HepG2 (cell line): ENCODE results near the gene EXOC3L4. TPM values are rescaled to one million over a fixed set of nuclear protein-coding genes. Genes with fewer than 3 reads are reported as not detected.
A peak's percentile ranks its signal among the peaks of the same experiment; 100 is the strongest.

Source experiments
- FOXM1 ChIP-seq: sonication (generic); formaldehyde crosslinking; IDR thresholded peaks from 2 replicates; pipeline ENCODE4 v1.5.0; 2020; ENCODE audit warnings: missing genetic modification reagents
- HMGXB3 ChIP-seq: sonication (generic); formaldehyde crosslinking; IDR thresholded peaks from 2 replicates; pipeline ENCODE4 v1.4.0; 2020; ENCODE audit warnings: missing genetic modification reagents, borderline replicate concordance
- HOXD1 ChIP-seq: sonication (generic); formaldehyde crosslinking; IDR thresholded peaks from 2 replicates; pipeline ENCODE4 v1.5.0; 2020; ENCODE audit warnings: missing genetic modification reagents
- PCBP1 ChIP-seq: fragments of 200-400 bp; formaldehyde crosslinking; IDR thresholded peaks from 2 replicates; pipeline ENCODE4 v1.6.1; 2017; ENCODE audit warnings: mild to moderate bottlenecking, low read depth, low read length, borderline replicate concordance
- PLRG1 ChIP-seq: fragments of 450-650 bp; conservative IDR thresholded peaks from 2 replicates; pipeline ENCODE4 v1.6.1; 2016
- ZNF121 ChIP-seq: sonication (generic); formaldehyde crosslinking; IDR thresholded peaks from 2 replicates; pipeline ENCODE4 v1.5.0; 2020; ENCODE audit warnings: mild to moderate bottlenecking, missing genetic modification reagents
- ZNF142 ChIP-seq: sonication (generic); formaldehyde crosslinking; IDR thresholded peaks from 2 replicates; pipeline ENCODE4 v1.4.0; 2020; ENCODE audit warnings: missing genetic modification reagents
- ZNF274 ChIP-seq: sonication (generic); formaldehyde crosslinking; IDR thresholded peaks from 2 replicates; pipeline ENCODE4 v1.5.1; 2020; ENCODE audit warnings: mild to moderate bottlenecking, missing genetic modification reagents
- ZNF414 ChIP-seq: sonication (generic); formaldehyde crosslinking; IDR thresholded peaks from 2 replicates; pipeline ENCODE4 v1.5.0; 2020; ENCODE audit warnings: missing genetic modification reagents
- ZNF768 ChIP-seq: sonication (generic); formaldehyde crosslinking; IDR thresholded peaks from 2 replicates; pipeline ENCODE4 v1.4.0; 2020; ENCODE audit warnings: missing genetic modification reagents
- ZNF850 ChIP-seq: sonication (generic); formaldehyde crosslinking; conservative IDR thresholded peaks from 2 replicates; pipeline ENCODE4 v1.9.0; 2021; ENCODE audit warnings: mild to moderate bottlenecking, missing genetic modification reagents
- polyA plus RNA-seq, 8 experiments: library from polyadenylated mRNA; depleted of rRNA in 3 of 8; stranded (reverse) in 7 of 8; unstranded in 1 of 8; fragments of >200 nt; fragmentation: Illumina TruSeq in 4 of 8; extraction: Trizol in 4 of 8; gene quantifications; 2 replicates each; pipeline versions ENCODE4 v1.2.1 to v1.2.3, GENCODE V29; 2011 to 2016; ENCODE audit warnings: low read depth in 4 of 8, missing spikeins in 1 of 8, mixed read lengths in 1 of 8; ENCODE audit not compliant: insufficient read depth in 1 of 8
- total RNA-seq, 5 experiments: library from RNA; depleted of rRNA; stranded (reverse); fragments of >200 nt; fragmentation: Illumina TruSeq; extraction: Trizol; gene quantifications; 2 replicates each; pipeline ENCODE4 v1.2.3, GENCODE V29; 2016; ENCODE audit warnings: low read depth in 1 of 5
- TF ChIP-seq, protein P1 (sequence below): sonication (generic); formaldehyde crosslinking; conservative IDR thresholded peaks from 2 replicates; pipeline ENCODE4 v1.8.1; 2023; ENCODE audit warnings: missing genetic modification reagents
- TF ChIP-seq, protein P2 (sequence below): IDR thresholded peaks from 2 replicates; pipeline ENCODE4 v1.6.1; 2016; ENCODE audit warnings: missing genetic modification reagents, missing compliant biosample characterization

EXOC3L4 gene
- total and polyA plus RNA-seq, 2 of the 13 experiments (the other 11 are each of a cell fraction or from before 2014, with no cell fraction given), result 11.8 to 27.0 TPM

- no peak; the same call in 1 of the 2 replicates for TF ChIP-seq HMGXB3
- peak; percentile 89; the same call in 1 of the 2 replicates for TF ChIP-seq ZNF414 (CRISPR knock-in tag)
- peak; percentile 90 for TF ChIP-seq ZNF121 (CRISPR knock-in tag)
- no peak for TF ChIP-seq FOXM1
- TF ChIP-seq, protein P1, sequence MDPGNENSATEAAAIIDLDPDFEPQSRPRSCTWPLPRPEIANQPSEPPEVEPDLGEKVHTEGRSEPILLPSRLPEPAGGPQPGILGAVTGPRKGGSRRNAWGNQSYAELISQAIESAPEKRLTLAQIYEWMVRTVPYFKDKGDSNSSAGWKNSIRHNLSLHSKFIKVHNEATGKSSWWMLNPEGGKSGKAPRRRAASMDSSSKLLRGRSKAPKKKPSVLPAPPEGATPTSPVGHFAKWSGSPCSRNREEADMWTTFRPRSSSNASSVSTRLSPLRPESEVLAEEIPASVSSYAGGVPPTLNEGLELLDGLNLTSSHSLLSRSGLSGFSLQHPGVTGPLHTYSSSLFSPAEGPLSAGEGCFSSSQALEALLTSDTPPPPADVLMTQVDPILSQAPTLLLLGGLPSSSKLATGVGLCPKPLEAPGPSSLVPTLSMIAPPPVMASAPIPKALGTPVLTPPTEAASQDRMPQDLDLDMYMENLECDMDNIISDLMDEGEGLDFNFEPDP (CRISPR knock-in tag), result no peak
- TF ChIP-seq PCBP1, result 0 out of 2 replicates have a peak, but pooled peaks have one; percentile 41
- peak; percentile 26; the same call in 1 of the 2 replicates for TF ChIP-seq HOXD1
- TF ChIP-seq ZNF768 (CRISPR knock-in tag), result no peak; the same call in 1 of the 2 replicates
- TF ChIP-seq ZNF850, result no peak
- peak; percentile 20; the same call in 1 of the 2 replicates for TF ChIP-seq ZNF274 (CRISPR knock-in tag)
- TF ChIP-seq, protein P2, sequence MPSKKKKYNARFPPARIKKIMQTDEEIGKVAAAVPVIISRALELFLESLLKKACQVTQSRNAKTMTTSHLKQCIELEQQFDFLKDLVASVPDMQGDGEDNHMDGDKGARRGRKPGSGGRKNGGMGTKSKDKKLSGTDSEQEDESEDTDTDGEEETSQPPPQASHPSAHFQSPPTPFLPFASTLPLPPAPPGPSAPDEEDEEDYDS (CRISPR knock-in tag), result no peak; the same call in 1 of the 2 replicates
- 0 out of 2 replicates have a peak, but pooled peaks have one; percentile 40 for TF ChIP-seq ZNF142 (CRISPR knock-in tag)
- no peak for TF ChIP-seq PLRG1
Observed at GRCh38 chr14:103103461-103104388, 9.2 kb downstream of the EXOC3L4 start (continued).
